HepG2 (cell line): ENCODE results near the gene AKAP1. TPM values are rescaled to one million over a fixed set of nuclear protein-coding genes. Genes with fewer than 3 reads are reported as not detected.

Experiments
- CCDC6 ChIP-seq: sonication (generic); formaldehyde crosslinking; IDR thresholded peaks from 2 replicates; pipeline ENCODE4 v1.8.1; 2022; ENCODE audit warnings: mild to moderate bottlenecking, missing genetic modification reagents, moderate library complexity
- CEBPZ ChIP-seq: IDR thresholded peaks from 2 replicates; pipeline ENCODE4 v1.6.1; 2012; ENCODE audit warnings: low read length, improper control_type of control experiment
- EHMT2 ChIP-seq: fragments of 200-600 bp; sonication (generic); IDR thresholded peaks from 2 replicates; pipeline ENCODE4 v1.7.0; 2017; ENCODE audit warnings: antibody characterized with exemption, low read depth, low read length, borderline replicate concordance
- HNF4A ChIP-seq: sonication (generic); formaldehyde crosslinking; IDR thresholded peaks from 2 replicates; pipeline ENCODE4 v1.4.0; 2020; ENCODE audit warnings: missing genetic modification reagents
- HOMEZ ChIP-seq: IDR thresholded peaks from 2 replicates; pipeline ENCODE4 v1.6.1; 2016; ENCODE audit warnings: low read depth
- KLF15 ChIP-seq: sonication (generic); formaldehyde crosslinking; IDR thresholded peaks from 2 replicates; pipeline ENCODE4 v1.8.1; 2023; ENCODE audit warnings: borderline replicate concordance, mild to moderate bottlenecking, inconsistent platforms, missing genetic modification reagents, mixed read lengths
- MAZ ChIP-seq, 2 experiments: sonication (generic) in 1 of 2; formaldehyde crosslinking in 1 of 2; IDR thresholded peaks; 2 replicates each; pipeline versions ENCODE4 v1.5.0 to v1.6.1; 2012 to 2020; ENCODE audit warnings: low read depth in 2 of 2, mild to moderate bottlenecking in 2 of 2, borderline replicate concordance in 1 of 2, improper control_type of control experiment in 1 of 2, low read length in 1 of 2, missing genetic modification reagents in 1 of 2, moderate library complexity in 1 of 2
- MLLT10 ChIP-seq: sonication (generic); formaldehyde crosslinking; IDR thresholded peaks from 2 replicates; pipeline ENCODE4 v1.4.0; 2020; ENCODE audit warnings: missing genetic modification reagents
- STAG1 ChIP-seq: sonication (generic); formaldehyde crosslinking; IDR thresholded peaks from 2 replicates; pipeline ENCODE4 v1.4.0; 2020; ENCODE audit warnings: missing genetic modification reagents
- TAF1 ChIP-seq: sonication (generic); formaldehyde crosslinking; IDR thresholded peaks from 2 replicates; pipeline ENCODE4 v1.4.0; 2020; ENCODE audit warnings: missing genetic modification reagents
- UBTF ChIP-seq: sonication (generic); formaldehyde crosslinking; IDR thresholded peaks from 2 replicates; pipeline ENCODE4 v1.4.0; 2020; ENCODE audit warnings: mild to moderate bottlenecking, missing genetic modification reagents
- ZBTB21 ChIP-seq: sonication (generic); formaldehyde crosslinking; IDR thresholded peaks from 2 replicates; pipeline ENCODE4 v1.4.0; 2020; ENCODE audit warnings: missing genetic modification reagents
- ZFP36L2 ChIP-seq: sonication (generic); formaldehyde crosslinking; IDR thresholded peaks from 2 replicates; pipeline ENCODE4 v1.4.0; 2020; ENCODE audit warnings: missing genetic modification reagents
- ZKSCAN8 ChIP-seq: IDR thresholded peaks from 2 replicates; pipeline ENCODE4 v1.6.1; 2016; ENCODE audit warnings: borderline replicate concordance, missing genetic modification reagents, missing compliant biosample characterization
- ZNF121 ChIP-seq: sonication (generic); formaldehyde crosslinking; IDR thresholded peaks from 2 replicates; pipeline ENCODE4 v1.5.0; 2020; ENCODE audit warnings: mild to moderate bottlenecking, missing genetic modification reagents
- ZNF607 ChIP-seq: sonication (generic); formaldehyde crosslinking; IDR thresholded peaks from 2 replicates; pipeline ENCODE4 v1.5.1; 2020; ENCODE audit warnings: missing genetic modification reagents, mild to moderate bottlenecking, borderline replicate concordance
- ZNF672 ChIP-seq: sonication (generic); formaldehyde crosslinking; IDR thresholded peaks from 2 replicates; pipeline ENCODE4 v1.8.1; 2022; ENCODE audit warnings: missing genetic modification reagents
- ZNF781 ChIP-seq: sonication (generic); formaldehyde crosslinking; IDR thresholded peaks from 2 replicates; pipeline ENCODE4 v1.5.1; 2020; ENCODE audit warnings: borderline replicate concordance, mild to moderate bottlenecking, missing genetic modification reagents; ENCODE audit errors: not compliant biosample characterization
- ZNF784 ChIP-seq: sonication (generic); formaldehyde crosslinking; IDR thresholded peaks from 2 replicates; pipeline ENCODE4 v1.5.1; 2020; ENCODE audit warnings: missing genetic modification reagents, mild to moderate bottlenecking, borderline replicate concordance
- ZNF841 ChIP-seq: sonication (generic); formaldehyde crosslinking; IDR thresholded peaks from 2 replicates; pipeline ENCODE4 v1.8.1; 2023; ENCODE audit warnings: missing genetic modification reagents, borderline replicate concordance
- polyA plus RNA-seq, 8 experiments: library from polyadenylated mRNA; depleted of rRNA in 3 of 8; stranded (reverse) in 7 of 8; unstranded in 1 of 8; fragments of >200 nt; fragmentation: Illumina TruSeq in 4 of 8; extraction: Trizol in 4 of 8; gene quantifications; 2 replicates each; pipeline versions ENCODE4 v1.2.1 to v1.2.3, GENCODE V29; 2011 to 2016; ENCODE audit warnings: low read depth in 4 of 8, missing spikeins in 1 of 8, mixed read lengths in 1 of 8; ENCODE audit not compliant: insufficient read depth in 1 of 8
- total RNA-seq, 5 experiments: library from RNA; depleted of rRNA; stranded (reverse); fragments of >200 nt; fragmentation: Illumina TruSeq; extraction: Trizol; gene quantifications; 2 replicates each; pipeline ENCODE4 v1.2.3, GENCODE V29; 2016; ENCODE audit warnings: low read depth in 1 of 5

Gene AKAP1
- total and polyA plus RNA-seq, 2 of the 13 experiments (the other 11 are each of a cell fraction or from before 2014, with no cell fraction given) = 101 to 131 TPM

DNA sequence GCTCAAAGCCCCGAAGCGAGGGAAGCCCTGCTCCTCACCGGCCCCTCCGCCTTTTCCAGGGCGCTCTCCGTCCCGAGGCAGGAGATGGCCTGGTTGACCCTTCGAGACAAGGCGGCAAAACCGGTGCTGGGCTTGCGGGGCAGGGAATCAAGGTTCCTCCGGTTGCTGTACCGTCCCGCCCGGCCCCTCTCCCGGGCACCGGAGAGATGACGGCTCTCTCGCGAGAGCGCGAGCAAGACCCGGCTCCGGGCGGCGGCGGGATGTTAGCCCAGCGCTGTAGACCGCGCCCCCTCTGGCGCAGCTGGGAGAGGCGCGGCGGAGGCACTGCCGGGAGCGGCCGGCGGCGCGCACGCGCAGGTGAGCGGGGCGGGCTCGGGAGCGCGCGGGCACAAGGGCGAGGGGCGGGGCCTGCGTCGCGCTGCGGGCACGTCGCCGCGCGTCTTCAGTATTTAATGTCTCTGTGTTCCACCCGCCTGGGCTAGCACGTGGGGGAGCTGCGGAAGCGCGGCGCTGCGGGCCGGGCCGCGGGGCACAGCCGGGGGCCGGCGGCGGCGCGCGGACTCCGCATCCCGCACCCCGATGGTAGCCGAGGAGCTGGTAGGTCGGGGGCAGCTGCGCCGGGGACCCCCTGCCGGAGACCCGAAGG lies at the start of gene AKAP1 (continued):
- TF ChIP-seq CEBPZ = no peak
- TF ChIP-seq ZFP36L2 (CRISPR knock-in tag) = no peak
- peak; percentile 79 for TF ChIP-seq TAF1 (CRISPR knock-in tag)
- no peak; the same call in 1 of the 2 replicates for TF ChIP-seq UBTF
- TF ChIP-seq HOMEZ (CRISPR knock-in tag) = peak; percentile 72
- TF ChIP-seq ZBTB21 = 0 out of 2 replicates have a peak, but pooled peaks have one; percentile 15
- TF ChIP-seq ZKSCAN8 (CRISPR knock-in tag) = peak; percentile 68; the same call in 1 of the 2 replicates
- no peak for TF ChIP-seq ZNF784
- peak; percentile 21; the same call in 1 of the 2 replicates for TF ChIP-seq ZNF607
- 0 out of 2 replicates have a peak, but pooled peaks have one; percentile 78 for TF ChIP-seq KLF15
- peak; percentile 92 for TF ChIP-seq ZNF781
- no peak for TF ChIP-seq MLLT10 (CRISPR knock-in tag)
- peak; percentile 86 for TF ChIP-seq ZNF121
- TF ChIP-seq STAG1 (CRISPR knock-in tag) = peak; percentile 48
- TF ChIP-seq EHMT2 = no peak
- TF ChIP-seq MAZ (IDR thresholded peaks at IDR 0.05; ENCODE audit: borderline replicate concordance, low read depth, low read length) = peak; percentile 68; the same call in 1 of the 2 replicates
- TF ChIP-seq MAZ (CRISPR knock-in tag; IDR thresholded peaks at IDR 0.05; ENCODE audit: low read depth) = peak; percentile 57; the same call in 1 of the 2 replicates
- peak; percentile 53; the same call in 1 of the 2 replicates for TF ChIP-seq HNF4A
- peak; percentile 66; the same call in 1 of the 2 replicates for TF ChIP-seq CCDC6 (CRISPR knock-in tag)
- TF ChIP-seq ZNF672 (CRISPR knock-in tag) = no peak
- no peak for TF ChIP-seq ZNF841
